ENCODE data around the gene SLC66A2. TPM values are rescaled to one million over a fixed set of nuclear protein-coding genes. Genes with fewer than 3 reads are reported as not detected.
"Not testable (repeated sequence)": the region's sequence is repeated elsewhere in the genome, so short reads cannot be mapped to it uniquely, and the experiment has no call there.

SLC66A2 gene
- polyA plus RNA-seq (ENCODE audit: insufficient read length in 4 of 4): 10 to 100 TPM; 21.0 to 29.8 (median 24.7) TPM

DNA sequence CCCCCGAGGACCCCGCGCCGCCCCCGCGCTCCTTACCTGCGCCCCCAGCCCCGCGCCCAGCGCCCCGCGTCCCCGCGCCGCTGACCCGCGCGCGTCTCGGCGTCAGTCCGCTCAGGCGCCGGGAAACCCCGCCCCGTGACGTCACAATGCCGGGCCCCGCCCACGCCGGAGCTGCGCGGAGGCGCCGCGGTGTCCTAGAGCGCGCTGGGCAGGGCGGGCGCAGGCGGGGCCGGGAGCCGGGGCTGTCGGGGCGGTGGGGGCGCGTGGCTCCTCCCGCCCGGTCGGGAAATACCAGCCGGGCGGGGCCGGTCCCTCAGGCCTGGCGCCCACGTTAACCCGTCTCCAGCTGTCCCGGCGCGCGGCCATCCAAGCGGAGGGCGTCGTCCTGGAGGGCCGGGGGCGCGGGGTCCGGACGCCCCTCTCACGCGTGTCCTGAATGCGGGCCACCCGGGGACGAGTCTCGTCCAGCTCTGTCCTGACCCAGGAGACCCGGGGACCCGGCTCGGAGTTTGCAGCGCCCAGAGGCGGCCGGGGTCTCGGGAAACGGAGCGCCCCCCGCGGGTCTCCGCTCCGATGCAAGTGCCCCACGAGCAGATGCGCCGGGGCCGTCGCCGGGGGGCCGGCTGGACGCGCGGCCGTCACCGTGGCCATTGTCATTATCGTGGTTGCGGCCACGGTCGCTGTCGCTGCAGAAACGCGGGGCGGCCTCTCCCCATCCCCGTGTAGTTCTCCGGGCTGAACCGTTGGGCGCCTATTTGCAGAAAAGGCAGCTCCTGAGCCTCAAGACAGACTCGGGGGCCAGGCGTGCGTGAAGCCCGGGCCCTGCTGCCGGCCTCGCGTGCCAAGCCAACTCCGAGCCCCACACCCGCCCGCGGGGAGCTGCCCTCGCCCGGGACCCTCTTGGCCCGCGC is at the start of gene SLC66A2:
Gene SLC66A2 (minus strand): TSS at position 109 of the 911 bp plus-strand sequence. CDS start 727 bp downstream, outside the sequence.
- peak in 3 of 4 donors; percentile 60 to 80 (median 71) for DNase-seq (ENCODE audit: low read depth in 4 of 4, low spot score in 3 of 4)

DNA sequence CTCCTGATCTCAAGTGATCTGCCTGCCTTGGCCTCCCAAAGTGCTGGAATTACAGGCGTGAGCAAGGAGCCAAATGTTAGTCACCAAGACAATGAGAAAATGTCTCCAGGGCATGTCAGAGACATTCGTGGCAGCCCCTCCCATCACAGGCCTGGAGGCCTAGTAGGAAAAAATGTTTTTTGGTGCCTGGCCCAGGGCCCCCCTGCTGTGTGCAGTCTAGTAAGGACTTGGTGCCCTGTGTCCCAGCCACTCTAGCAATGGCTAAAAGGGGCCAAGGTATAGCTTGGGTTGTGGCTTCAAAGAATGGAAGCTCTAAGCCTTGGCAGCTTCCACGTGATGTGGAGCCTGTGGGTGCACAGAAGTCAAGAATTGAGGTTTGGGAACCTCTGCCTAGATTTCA is 49.4 kb upstream of the SLC66A2 start:
- no peak for DNase-seq (ENCODE audit: low read depth in 4 of 4, low spot score in 3 of 4)

DNA sequence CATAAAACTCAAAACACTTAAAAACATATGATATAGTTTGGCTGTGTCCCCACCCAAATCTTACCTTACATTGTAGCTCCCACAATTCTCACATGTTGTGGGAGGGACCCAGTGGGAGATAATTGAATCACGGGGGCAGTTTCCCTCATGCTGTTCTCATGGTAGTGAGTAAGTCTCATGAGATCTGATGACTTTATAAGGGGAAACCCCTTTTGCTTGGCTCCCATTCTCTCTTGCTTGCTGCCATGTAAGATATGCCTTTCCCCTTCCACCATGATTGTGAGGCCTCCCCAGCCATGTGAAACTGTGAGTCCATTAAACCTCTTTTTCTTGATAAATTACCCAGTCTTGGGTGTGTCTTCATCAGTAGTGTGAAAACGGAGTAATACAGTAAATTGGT is 48.2 kb upstream of the SLC66A2 start:
- DNase-seq (ENCODE audit: low read depth in 4 of 4, low spot score in 3 of 4): not testable (repeated sequence)

DNA sequence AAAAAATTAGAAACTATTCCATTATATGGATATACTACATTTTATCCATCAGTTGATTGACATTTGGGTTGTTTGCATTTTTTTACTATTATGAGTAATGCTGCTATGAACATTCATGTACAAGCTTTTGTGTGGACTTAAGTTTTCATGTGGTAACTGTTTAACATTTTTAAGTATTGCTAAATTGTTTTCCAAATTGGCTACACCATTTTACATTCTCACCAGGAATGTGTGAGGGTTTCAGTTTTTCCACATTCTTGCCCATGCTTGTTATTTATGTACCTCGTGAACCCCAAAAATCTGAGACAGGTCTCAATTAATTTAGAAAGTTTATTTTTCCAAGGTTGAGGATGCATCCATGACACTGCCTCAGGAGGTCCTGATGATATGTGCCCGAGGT is 40.0 kb upstream of the SLC66A2 start:
- no peak for DNase-seq (ENCODE audit: low read depth in 4 of 4, low spot score in 3 of 4)

DNA sequence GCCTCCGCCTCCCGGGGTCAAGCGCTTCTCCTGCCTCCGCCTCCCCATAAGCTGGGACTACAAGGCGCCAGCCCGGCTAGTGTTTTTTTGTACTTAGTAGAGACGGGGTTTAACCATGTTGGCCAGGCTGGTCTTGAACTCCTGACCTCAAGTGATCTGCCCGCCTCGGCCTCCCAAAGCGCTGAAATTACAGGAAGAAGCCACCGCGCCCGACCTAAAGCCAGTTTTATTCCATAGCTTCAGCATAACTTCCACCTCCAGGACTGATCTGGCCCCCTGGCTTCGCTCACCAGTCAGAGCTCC is 37.7 kb upstream of the SLC66A2 start:
- DNase-seq (ENCODE audit: low read depth in 4 of 4, low spot score in 3 of 4): no peak

DNA sequence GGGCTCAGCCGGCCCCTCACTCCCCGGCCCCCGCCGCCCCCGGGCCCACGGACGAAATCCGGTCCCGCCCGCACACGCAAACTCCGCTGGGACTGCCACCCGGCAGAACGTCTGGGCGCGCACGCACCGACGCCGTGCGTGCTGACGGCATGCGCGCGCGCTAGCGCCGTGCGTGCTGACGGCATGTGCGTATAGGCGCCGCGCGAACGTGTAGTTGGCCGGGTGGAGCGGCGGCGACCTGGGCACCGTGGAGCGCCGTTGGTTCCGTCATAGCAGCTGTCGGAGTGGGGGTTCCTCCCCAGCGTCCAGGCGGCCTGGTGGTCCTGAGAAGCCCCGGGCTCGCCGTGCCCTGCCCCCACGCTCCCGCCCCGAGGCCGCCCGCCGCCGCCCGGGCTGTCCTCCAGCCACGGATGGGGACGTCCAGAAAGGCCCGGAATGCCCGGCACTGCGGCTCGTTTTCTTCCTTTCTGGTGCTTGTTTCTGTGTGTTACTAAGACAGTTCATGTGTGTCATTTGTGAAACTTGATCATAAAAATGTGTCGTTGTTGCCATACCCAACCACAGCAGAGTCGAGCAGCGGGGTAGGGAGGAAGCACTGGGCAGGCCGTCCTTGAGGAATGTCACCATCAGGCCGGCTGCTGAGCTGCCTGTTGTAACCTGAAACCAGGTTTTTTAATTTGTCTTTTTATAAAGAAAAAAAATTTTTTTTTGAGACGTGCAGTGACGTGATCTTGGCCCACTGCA is 37.2 kb upstream of the SLC66A2 start, which contains the start of gene TXNL4A:
Gene TXNL4A (minus strand): TSS at position 113 of the 744 bp plus-strand sequence. CDS start 171 bp downstream, outside the sequence.
- peak; percentile 67 to 75 (median 72) for DNase-seq (ENCODE audit: low read depth in 4 of 4, low spot score in 3 of 4)

DNA sequence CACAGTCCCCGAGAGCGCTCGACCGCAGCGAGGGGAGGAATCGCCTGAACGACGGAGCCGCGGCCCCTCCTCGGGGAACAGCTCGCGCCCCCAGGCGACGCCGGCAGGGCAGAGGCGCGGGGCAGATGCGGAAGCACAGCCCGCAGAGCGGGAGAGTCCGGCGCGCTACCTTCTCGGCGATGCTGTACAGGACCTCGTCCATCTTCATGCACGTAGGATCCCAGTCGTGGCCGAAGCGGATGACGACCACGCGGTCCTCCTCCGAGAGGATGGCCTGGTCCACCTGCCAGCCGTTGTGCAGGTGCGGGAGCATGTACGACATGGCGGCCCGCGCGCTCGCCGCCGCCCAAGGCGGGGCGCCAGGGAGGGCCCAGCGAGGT is 36.6 kb upstream of the SLC66A2 start:
- DNase-seq (ENCODE audit: low read depth in 4 of 4, low spot score in 3 of 4): peak in 3 of 4 donors; percentile 22 to 47 (median 34)

DNA sequence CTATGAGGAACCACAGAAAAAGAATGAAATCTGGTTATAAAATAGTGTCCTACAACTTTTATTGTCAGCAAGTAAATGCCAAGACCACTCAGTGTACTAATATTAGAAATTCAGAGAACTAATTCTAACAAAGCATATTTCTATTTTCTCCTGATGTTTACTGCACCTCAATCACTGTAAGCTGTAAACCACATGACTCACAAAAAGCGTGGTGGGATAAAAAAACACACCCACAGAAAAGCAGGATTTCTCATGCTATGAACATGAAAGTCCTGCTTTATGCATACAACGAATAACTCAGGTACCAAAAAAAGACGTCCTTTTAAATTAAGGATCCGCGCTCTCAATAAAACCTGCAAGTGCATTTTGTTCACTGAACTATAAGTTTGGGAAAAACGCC is 36.1 kb upstream of the SLC66A2 start:
- no peak for DNase-seq (ENCODE audit: low read depth in 4 of 4, low spot score in 3 of 4)

DNA sequence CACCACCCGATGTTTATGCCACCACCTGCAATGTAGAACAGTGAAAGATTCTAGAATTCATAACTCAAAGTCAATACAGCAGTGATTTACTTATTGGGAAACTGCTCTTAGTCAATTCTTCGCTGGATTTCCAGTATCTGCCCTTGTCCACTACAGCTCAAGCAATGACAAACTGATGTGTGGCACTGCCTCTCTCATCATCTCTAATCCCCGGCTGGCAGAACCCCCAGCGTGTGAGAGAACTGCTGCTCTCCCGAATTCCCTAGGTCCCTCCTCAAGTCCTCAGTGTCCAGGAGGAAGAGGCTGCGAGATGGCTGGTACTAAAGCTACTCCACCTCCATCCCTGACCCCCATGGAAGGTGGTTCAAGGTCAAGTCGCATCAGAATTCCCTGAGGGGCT is 35.3 kb upstream of the SLC66A2 start:
- no peak for DNase-seq (ENCODE audit: low read depth in 4 of 4, low spot score in 3 of 4)

DNA sequence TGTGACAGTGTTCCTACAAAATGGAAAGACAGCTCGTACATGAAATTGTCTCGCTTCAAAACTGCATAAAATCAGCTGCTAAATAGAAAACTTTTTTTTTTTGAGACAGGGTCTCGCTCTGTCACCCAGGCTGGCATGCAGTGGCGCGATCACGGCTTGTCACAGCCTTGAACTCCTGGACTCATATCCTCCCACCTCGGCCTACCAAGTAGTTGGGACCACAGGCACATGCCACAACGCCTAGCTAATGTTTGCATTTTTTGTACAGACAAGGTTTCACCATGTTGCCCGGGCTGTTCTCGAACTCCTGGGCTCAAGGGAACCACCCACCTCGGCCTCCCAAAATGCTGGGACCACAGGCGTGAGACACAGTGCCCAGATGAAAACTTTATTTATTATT is 33.7 kb upstream of the SLC66A2 start:
- no peak for DNase-seq (ENCODE audit: low read depth in 4 of 4, low spot score in 3 of 4)

DNA sequence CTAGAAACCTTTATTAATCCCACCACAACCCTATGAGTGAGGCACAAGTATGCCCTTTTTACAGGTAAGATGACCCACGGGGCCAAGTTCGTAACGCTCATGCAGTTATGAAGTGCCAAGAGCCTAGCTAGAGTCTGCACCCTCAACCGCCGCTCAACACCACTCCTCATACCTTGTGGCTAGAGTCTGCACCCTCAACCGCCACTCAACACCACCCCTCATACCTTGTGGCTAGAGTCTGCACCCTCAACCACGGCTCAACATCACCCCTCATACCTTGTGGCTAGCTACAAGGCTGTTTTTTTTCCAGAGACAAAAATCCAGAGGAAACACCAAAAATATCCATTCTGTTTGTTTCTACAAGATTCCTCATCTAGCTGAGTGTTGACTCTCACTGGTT is 32.3 kb upstream of the SLC66A2 start:
- no peak for DNase-seq (ENCODE audit: low read depth in 4 of 4, low spot score in 3 of 4)

DNA sequence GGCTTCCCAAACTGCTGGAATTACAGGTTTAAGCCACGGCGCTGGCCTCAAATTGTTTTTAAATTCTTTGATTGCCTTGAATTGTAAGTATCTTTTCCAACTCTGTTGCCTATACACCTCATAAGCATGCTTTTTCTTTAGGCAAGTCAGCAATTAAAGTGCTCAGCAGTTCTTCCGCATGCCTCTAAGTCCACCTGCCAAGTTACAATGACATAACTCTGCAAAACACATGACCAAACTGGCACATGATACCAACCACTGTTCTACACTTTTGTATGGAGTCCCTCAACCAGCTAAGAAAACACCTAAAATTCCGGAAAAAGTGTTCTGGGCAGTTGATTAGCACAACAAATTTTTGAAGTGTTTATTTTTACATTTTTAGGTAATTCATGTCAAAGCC is 31.8 kb upstream of the SLC66A2 start:
- DNase-seq (ENCODE audit: low read depth in 4 of 4, low spot score in 3 of 4): no peak

DNA sequence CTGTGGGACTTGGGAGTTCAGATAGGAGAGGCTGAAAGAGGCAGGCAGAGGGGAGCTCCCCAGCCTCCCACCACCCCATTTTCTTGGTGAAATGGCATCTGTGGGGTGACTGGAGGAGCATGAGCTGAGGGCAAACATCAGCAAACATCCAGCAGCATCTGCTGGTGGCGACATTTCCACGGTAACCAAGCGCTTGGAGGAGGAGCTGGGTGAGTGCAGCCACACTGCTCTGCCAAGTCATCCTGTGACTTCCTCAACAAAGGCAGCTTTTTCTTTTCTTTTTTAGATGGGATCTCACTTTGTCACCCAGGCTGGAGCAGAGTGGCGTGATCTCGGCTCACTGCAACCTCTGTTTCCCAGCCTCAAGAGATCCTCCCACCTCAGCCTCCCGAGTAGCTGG is 31.3 kb upstream of the SLC66A2 start:
- DNase-seq (ENCODE audit: low read depth in 4 of 4, low spot score in 3 of 4): no peak

DNA sequence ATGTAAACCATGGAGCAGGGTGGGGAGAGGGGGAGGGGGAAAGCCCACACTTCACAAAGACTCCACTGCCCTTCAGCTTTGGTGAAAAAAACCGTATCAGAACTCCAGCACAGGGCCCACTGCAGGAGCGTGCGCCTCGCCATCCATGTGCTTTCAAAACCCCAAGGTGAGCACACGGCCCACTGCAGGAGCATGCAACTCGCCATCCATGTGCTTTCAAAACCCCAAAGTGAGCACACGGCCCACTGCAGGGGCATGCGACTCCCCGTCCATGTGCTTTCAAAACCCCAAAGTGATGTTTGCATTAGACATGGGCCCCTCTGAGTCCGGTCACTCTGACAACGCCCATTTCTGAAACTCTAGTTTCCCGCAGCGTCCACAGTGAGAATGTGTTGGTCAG is 29.1 kb upstream of the SLC66A2 start:
- no peak for DNase-seq (ENCODE audit: low read depth in 4 of 4, low spot score in 3 of 4)

DNA sequence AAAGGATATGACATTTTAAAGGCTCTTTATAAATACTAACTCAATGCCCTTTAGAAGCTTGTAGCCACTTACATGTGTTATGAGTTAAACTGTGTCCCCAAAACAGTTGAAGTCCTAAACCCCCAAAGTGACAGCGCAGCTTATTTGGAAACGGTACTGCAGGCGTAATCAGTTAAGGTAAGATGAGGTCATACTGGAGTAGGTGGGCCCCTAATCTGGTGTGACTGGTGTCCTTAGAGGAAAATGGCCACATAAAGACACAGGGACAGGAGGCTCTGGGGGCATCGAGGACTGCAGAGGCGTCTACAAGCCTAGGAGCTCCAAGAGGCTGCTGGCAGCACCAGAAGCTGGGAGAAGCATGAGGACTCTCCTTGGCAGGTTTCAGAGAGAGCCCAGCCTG is 28.4 kb upstream of the SLC66A2 start:
- DNase-seq (ENCODE audit: low read depth in 4 of 4, low spot score in 3 of 4): no peak

DNA sequence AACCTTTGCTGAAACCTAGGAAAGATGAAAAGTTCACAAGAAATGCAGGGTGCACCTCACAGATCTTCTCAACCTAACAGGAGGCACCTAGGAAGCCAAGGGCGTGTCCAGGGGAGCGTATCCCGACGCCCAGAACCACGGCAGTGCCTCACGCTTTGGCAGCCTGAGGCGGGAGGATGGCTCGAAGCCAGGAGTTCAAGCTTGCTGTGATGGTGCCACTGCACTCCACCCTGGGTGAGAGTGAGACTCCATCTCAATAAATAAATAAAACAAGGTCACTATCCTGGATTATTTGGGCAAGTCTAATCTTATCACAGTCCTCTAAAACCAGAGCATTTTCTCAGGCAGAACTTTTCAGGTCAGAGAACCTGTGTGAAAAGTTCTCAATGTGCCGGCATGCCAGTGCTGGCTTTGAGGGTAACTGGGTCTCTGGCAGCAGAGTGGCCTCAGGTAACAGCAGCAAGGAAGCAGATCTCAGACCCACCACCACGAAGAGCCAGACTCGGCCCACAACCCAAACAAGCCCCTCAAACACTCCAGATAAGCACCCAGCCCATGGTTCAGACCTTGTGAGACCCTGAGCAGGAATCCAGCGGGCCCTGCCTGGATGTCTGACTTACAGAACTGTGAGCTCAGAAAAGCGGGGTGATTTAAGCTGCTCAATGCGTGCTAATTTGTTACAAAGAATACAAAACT is 24.7 kb upstream of the SLC66A2 start:
- DNase-seq (ENCODE audit: low read depth in 4 of 4, low spot score in 3 of 4): no peak

DNA sequence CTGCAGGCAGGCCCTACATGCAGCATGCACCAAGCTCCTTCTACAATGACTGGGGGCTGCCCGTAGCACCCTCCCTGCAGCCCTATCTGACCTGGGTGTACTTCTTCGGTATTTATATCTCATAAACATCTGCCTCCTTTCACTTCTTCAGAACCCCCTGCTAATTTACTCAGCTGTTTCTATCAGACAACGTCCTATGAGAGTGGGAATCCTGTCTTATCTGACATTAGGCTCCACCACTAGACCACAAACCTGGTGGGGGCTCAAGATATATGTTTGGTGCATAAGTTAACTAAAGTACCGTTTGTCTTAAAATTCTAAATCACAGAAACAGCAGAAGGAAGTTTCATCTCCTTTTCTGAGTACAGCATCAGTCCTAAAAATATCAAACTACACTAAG is 23.6 kb upstream of the SLC66A2 start:
- no peak for DNase-seq (ENCODE audit: low read depth in 4 of 4, low spot score in 3 of 4)

DNA sequence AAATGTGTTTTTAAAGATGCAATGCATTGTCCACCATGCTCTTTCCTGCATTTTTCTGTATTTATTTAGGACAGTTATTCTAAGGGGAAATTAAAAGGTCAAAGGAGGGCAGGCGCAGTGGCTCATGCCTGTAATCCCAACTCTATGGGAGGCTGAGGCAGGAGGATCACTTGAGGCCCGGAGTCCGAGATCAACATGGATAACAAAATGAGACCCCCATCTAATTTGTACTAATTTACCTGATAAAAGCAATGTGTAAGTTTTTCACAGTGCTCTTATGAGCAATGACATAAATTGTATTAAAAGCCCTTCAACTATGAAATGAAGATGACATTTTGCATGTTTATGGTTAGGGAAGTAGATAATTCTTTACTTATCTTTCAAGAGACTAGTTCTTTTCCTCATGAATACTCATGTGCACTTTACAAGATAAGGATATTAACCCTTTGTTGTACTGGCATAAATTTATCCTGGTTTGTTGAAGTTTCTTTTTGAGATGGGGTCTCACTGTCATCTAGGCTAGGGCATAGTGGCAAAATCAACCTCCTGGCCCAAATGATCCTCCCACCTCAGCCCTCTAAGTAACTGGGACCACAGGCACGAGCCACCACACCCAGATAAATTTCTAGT is 22.7 kb upstream of the SLC66A2 start:
- no peak for DNase-seq (ENCODE audit: low read depth in 4 of 4, low spot score in 3 of 4)

DNA sequence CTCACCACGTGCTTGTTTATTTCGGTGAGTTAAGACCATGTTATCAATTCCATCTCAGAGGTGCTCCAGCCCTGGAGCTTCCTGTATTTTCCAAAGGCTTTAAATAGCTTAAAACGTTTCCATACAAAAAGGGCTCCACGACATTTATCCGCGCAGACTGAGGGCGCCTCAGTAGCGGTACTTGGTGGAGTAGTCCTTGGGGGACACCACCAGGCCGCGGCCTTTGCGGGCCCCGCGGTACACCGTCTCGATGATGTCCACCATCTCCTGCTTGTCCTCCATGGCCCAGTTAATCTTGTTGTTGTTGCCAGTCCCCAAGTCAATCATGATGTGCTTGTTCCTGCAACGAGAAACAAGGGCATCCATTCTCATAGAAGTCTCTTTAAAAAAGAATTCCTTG is 22.1 kb upstream of the SLC66A2 start:
- no peak for DNase-seq (ENCODE audit: low read depth in 4 of 4, low spot score in 3 of 4)

DNA sequence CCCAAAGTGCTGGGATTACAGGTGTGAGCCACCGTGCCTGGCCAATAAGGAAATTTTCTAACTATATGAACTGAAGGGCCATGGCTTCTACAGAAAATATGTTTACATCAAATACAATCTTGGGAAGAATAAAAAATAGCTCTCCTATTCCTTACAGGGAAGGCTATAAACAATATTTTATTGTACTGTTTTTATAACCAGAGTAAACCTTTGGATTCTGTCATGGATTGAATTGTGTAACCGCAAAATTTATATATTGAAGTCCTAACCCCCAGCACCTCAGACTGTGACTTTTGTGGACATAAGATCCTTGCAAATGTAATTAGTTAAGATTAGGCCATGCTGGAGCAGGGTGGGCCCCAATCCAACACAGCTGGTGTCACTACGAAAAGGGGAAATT is 21.3 kb upstream of the SLC66A2 start:
- DNase-seq (ENCODE audit: low read depth in 4 of 4, low spot score in 3 of 4): no peak

DNA sequence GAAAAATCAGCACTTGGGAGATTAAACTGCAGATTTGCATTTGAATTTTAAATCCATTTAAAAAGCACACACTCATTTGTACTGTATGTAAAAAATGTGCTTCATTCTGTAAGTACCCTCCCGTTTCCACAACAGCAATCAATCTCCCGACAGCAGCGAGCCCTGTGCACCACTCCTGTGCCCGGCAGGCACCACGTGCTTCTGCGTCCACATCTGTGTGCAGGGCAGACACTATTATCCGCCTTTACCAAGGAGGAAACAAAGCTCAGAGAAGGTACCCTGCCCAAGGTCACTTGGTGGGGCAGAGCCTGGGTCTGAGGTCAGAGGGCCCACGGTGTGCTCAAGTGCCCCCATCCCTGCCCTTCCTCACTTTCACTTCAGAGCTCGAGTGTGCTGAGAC is 20.5 kb upstream of the SLC66A2 start:
- no peak for DNase-seq (ENCODE audit: low read depth in 4 of 4, low spot score in 3 of 4)
